ENCODE data around the gene INPP5A.
"Not testable (repeated sequence)": the region's sequence is repeated elsewhere in the genome, so short reads cannot be mapped to it uniquely, and the experiment has no call there.

Gene INPP5A

DNA sequence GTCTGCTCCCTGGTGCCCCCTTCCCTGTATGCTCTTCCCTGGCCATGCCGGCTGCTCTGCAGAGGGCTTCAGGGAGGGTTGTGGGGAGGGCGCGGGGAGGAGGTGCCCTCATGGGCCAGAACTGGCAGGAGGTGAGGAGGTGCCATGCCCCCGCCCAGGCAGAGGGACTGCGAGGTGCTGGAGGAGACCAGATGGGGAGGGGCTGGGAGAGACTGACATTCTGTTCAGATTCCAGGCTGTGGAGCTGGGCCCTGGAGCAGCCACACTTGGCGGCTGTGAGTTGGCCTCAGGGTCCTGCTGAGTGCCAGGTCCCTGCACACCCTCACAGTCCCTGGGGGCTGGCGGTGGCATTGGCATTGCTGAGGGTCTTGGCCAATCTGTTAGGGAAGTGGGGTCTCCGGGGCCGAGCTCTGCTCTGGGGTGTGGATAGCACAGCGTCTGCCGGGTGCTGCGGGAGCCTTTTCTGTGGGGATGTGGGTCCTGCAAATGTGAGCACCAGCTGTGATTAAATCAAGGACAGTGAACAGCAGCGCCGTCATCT is 25.4 kb downstream of the INPP5A start:
- peaks cover 24% of the 10 kb centered on the region for H3K4me1 ChIP-seq (ENCODE audit: control insufficient read depth, insufficient read depth, low read length)
- H3K27ac ChIP-seq (ENCODE audit: low read depth, low read length), result no peak overlapping the region
- H3K27me3 ChIP-seq (ENCODE audit: control insufficient read depth, insufficient read depth, low read length), result no peaks in the 10 kb centered on the region
- H3K4me3 ChIP-seq (ENCODE audit: low read length), result no peak overlapping the region
- no peak overlapping the region for H3K9ac ChIP-seq (ENCODE audit: low read length)
- no peaks in the 10 kb centered on the region for H3K36me3 ChIP-seq (ENCODE audit: control insufficient read depth, insufficient read depth, low read length)

DNA sequence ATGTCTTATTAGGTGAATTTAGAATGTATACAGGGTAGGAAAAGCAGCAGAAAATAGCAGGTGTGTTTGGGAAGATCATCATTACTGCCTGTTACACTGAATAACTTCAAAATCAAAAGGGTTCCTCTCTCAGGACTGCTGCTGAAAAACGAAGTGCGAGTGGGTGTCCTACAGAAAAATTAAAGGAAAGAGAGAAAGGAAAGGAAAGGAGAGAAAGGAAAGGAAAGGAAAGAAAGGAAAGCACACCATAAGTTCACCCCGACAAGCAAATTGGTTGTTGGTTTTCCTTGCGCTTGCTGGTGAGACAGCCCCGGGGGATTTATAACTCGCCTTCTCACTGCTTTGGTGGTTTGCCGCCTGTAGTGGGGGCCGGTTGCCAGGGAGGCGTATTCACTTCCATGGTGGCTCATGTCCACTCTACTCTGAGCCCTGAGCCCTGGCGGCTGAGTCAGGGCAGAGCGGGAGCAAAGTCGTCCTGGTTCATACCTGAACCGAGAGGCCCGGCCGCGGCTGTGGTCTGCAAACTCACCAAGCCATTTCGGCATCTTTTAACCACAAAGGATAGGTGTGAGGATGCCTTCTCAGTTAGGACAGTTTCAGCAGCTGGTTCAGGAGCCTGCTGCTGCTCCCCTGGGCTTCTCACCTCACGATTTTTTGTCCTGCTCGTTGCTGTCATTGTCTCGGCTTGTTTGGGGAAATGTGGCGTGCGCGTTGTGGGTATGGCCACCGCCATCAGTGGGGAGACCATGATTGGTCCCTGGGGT is 26.1 kb downstream of the INPP5A start:
- Histone ChIP-seq H3K4me3 (ENCODE audit: low read length) (no peak overlapping the region), H3K27ac (ENCODE audit: low read depth, low read length) (no peak overlapping the region), H3K4me1 (ENCODE audit: control insufficient read depth, insufficient read depth, low read length) (peaks cover 24% of the 10 kb centered on the region)

DNA sequence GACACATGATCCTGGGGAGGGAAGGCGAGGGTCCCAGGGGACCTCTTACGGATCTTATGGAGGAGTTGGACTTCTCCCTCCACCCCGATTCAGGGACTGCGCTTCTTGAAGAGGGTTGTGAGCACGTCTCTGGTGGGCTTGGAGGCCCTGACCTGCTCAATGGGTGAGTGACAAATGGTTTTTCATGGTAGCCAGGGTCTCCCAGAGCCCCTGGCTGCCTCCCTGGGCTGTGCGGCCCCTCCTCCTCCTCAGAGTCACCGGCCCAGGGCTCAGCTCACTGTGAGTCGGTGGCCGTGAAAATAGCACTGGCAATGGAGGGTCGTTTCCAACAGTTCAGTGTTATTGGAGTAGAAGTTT is 26.6 kb downstream of the INPP5A start:
- Histone ChIP-seq H3K27ac (ENCODE audit: low read depth, low read length) (no peak overlapping the region), H3K27me3 (ENCODE audit: control insufficient read depth, insufficient read depth, low read length) (no peaks in the 10 kb centered on the region), H3K36me3 (ENCODE audit: control insufficient read depth, insufficient read depth, low read length) (no peaks in the 10 kb centered on the region), H3K9ac (ENCODE audit: low read length) (no peak overlapping the region), H3K4me1 (ENCODE audit: control insufficient read depth, insufficient read depth, low read length) (peaks cover 24% of the 10 kb centered on the region), H3K4me3 (ENCODE audit: low read length) (no peak overlapping the region)

More for the DNA sequence above, 26.1 kb downstream of the INPP5A start:
- Histone ChIP-seq H3K27me3 (ENCODE audit: control insufficient read depth, insufficient read depth, low read length) (no peaks in the 10 kb centered on the region), H3K9ac (ENCODE audit: low read length) (no peak overlapping the region), H3K36me3 (ENCODE audit: control insufficient read depth, insufficient read depth, low read length) (no peaks in the 10 kb centered on the region)

DNA sequence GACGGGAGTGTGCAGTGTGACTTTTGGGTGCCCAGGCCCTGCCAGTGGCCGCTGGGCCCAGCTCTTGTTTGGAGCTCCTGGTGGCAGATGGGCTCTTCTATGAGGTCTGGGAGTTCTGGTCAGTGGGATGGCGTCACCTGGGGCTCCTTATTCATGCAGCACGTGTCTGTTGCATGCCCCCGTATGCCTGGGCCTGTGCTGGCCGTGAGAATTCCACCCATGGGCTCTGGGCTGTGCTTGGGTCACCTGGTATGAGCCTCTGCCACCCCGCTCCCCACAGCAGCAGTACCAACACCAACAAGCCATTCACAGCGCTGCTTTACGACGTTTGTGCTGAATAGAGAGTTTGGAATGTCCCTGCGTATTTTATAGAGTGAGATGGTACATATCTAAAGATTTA is 27.1 kb downstream of the INPP5A start:
- Histone ChIP-seq H3K27ac (ENCODE audit: low read depth, low read length) (no peak overlapping the region), H3K9ac (ENCODE audit: low read length) (no peak overlapping the region), H3K27me3 (ENCODE audit: control insufficient read depth, insufficient read depth, low read length) (no peaks in the 10 kb centered on the region), H3K4me3 (ENCODE audit: low read length) (no peak overlapping the region), H3K4me1 (ENCODE audit: control insufficient read depth, insufficient read depth, low read length) (peaks cover 24% of the 10 kb centered on the region), H3K36me3 (ENCODE audit: control insufficient read depth, insufficient read depth, low read length) (no peaks in the 10 kb centered on the region)

DNA sequence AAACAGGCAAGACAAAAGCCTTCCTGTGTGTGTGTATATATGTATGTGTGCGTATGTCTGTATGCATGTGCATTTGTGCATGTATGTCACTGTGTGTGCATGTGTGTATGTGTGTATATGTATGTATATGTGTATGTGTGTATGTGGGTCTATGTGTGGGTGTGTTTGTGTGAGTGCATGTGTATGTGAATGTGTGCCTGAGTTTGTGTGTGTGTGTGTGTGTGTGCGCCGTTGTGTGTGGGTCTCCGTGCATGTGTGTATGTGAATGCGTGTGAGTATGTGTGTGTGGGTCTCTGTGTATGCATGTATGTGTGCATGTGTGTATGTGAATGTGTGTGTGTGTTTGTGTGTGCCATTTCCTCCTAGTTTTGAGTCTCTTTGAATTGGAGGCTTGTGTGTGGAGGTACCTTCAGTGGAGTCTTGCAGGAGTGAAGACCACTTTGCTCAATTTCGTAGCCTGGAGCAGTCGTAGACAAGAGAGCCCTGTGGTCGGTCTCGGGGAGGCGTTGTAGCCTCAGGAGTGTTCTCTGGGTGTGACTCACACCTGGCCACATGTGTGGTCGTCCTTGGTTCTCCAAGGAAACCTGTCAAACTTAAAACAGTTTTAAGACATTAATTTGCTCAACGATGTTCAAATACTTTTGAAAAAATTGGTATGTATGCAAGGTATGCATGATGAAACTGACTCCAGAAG is 28.1 kb downstream of the INPP5A start:
- H3K27ac ChIP-seq (ENCODE audit: low read depth, low read length), result no peak overlapping the region
- H3K36me3 ChIP-seq (ENCODE audit: control insufficient read depth, insufficient read depth, low read length), result no peaks in the 10 kb centered on the region
- H3K4me3 ChIP-seq (ENCODE audit: low read length), result no peak overlapping the region
- no peaks in the 10 kb centered on the region for H3K27me3 ChIP-seq (ENCODE audit: control insufficient read depth, insufficient read depth, low read length)
- H3K9ac ChIP-seq (ENCODE audit: low read length), result no peak overlapping the region
- peaks cover 18% of the 10 kb centered on the region for H3K4me1 ChIP-seq (ENCODE audit: control insufficient read depth, insufficient read depth, low read length)

DNA sequence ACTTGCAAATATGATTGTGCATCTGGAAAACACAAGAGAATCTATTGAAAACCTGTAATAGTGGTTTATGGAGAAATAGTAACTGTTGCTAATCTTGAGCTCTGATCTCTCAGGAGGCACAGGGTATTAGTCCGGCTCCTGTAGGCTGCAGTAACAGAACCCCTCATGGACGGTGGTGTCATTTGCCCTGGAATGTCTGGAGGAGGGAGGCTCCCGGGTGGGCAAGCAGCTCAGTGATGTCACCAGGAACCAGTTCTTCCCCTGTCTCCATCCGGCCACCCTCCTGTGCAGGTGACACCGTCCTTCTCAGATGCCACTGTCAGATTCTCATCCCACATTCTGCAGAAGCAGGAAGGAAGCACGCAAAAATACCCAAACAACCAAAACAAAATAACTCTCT is 29.3 kb downstream of the INPP5A start:
- Histone ChIP-seq H3K9ac (ENCODE audit: low read length) (no peak overlapping the region), H3K4me3 (ENCODE audit: low read length) (no peak overlapping the region), H3K27me3 (ENCODE audit: control insufficient read depth, insufficient read depth, low read length) (no peaks in the 10 kb centered on the region), H3K36me3 (ENCODE audit: control insufficient read depth, insufficient read depth, low read length) (no peaks in the 10 kb centered on the region), H3K27ac (ENCODE audit: low read depth, low read length) (no peak overlapping the region), H3K4me1 (ENCODE audit: control insufficient read depth, insufficient read depth, low read length) (peaks cover 30% of the 10 kb centered on the region)

DNA sequence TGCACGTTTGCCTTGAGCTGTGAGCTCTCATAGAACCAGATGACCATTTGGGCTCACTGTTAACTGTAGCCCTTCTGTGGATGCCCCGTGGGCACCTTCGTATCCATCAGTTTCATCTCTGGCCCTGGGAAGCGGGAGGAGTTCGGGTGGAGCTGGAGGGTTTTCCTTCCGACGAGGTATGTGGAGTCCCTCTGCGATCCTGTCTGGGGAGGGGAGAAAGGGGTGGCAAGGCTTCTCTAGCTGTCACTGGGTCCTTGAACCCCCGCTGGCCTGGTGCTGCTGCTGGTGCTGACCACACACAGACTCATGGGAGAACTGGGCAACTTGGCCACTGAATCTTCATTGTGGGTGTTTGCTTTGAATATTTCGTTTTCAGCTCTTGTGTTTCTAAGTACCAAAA is 32.7 kb downstream of the INPP5A start:
- Histone ChIP-seq H3K4me3 (ENCODE audit: low read length) (no peak overlapping the region), H3K4me1 (ENCODE audit: control insufficient read depth, insufficient read depth, low read length) (peaks cover 30% of the 10 kb centered on the region), H3K36me3 (ENCODE audit: control insufficient read depth, insufficient read depth, low read length) (no peaks in the 10 kb centered on the region), H3K27ac (ENCODE audit: low read depth, low read length) (no peak overlapping the region), H3K27me3 (ENCODE audit: control insufficient read depth, insufficient read depth, low read length) (no peaks in the 10 kb centered on the region), H3K9ac (ENCODE audit: low read length) (no peak overlapping the region)

DNA sequence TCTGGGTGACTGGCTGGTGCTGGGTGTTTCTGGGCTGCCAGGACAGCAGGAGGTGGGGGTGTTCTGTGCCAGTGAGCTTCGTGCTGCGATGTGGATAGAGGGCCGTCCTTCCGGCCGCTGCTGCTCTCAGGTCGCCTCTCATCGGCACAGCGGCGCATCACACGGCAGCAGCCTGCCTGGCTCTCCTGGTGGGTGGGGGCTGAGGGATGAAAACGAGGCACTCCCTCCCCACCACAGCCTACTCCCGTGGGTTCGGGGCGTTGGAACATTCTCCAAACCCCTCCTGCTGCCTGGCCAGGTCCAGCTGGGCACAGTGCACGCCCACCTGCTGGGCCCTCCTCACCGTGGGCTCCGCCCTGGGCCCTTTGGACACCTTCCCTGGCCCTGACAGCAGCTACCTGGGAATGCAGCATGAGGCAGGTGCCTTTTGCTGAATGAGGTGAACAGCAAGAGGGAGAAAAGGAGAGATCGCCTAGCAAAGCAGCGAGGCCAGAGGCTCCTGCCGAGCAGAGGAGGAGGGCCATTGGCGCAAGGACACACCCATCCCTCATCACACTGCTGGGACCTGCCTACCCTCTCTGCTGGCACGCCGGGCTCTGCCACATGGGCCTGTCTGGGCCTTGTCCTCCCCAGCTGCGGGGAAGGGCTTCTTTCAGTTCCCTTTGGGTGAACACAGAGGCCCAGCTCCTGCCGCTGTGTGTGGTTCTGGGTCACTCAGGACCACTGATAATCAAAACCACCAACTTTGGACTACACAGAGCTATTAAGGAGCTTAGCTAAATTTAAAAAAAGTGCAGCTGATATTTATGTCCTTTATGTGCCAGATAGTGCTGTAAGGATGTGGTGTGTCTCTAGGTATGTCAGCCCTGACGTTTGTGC is 33.4 kb downstream of the INPP5A start:
- Histone ChIP-seq H3K4me1 (ENCODE audit: control insufficient read depth, insufficient read depth, low read length) (peaks cover 34% of the 10 kb centered on the region), H3K4me3 (ENCODE audit: low read length) (peak overlapping the region; percentile 16), H3K27ac (ENCODE audit: low read depth, low read length) (no peak overlapping the region), H3K36me3 (ENCODE audit: control insufficient read depth, insufficient read depth, low read length) (no peaks in the 10 kb centered on the region), H3K9ac (ENCODE audit: low read length) (no peak overlapping the region), H3K27me3 (ENCODE audit: control insufficient read depth, insufficient read depth, low read length) (no peaks in the 10 kb centered on the region)

DNA sequence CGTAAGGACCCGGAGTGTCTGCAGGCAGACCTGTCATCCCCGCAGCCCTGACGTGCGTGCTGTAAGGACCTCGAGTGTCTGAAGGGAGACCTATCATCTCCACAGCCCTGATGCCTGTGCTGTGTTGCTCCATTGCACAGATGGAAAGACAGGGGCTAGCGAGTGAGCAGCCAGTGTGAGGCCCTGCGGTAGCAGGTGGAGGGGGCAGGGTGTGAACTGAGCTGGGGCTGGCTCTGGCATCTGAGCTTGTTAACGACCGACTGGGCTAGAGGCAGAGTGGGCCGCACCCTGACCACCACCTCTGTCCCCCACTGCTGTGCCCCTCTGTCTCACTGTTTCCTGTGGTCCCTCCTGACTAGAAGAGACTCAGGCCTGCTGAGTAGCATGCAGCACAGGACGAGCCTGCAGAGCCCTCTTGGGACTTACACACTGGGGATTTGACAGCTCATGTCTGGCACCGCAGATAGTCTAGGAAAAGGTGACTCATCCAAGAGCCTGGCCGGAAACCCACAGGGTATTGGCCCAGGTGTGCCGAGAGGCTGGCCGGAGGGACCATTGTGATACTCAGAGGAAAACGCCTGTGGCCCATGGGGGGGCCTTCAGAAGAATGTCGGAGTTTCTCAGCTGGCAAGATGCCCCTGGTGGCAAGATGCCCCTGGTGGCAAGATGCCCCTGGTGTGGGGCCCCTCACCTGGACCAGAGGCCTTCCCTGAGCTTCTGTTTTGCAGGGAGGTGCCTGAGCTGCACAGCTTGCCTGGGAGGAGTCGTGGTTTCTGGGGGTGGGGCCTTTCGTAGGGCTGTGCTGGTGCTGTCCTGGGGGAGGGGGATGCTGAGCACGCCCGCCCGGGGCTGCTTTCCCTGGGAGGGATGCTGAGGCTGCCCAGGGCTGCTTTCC is 34.3 kb downstream of the INPP5A start:
- Histone ChIP-seq H3K27me3 (ENCODE audit: control insufficient read depth, insufficient read depth, low read length) (no peaks in the 10 kb centered on the region), H3K9ac (ENCODE audit: low read length) (no peak overlapping the region), H3K4me1 (ENCODE audit: control insufficient read depth, insufficient read depth, low read length) (peaks cover 38% of the 10 kb centered on the region), H3K36me3 (ENCODE audit: control insufficient read depth, insufficient read depth, low read length) (no peaks in the 10 kb centered on the region), H3K4me3 (ENCODE audit: low read length) (peak overlapping the region; percentile 0), H3K27ac (ENCODE audit: low read depth, low read length) (peak overlapping the region; percentile 39)

DNA sequence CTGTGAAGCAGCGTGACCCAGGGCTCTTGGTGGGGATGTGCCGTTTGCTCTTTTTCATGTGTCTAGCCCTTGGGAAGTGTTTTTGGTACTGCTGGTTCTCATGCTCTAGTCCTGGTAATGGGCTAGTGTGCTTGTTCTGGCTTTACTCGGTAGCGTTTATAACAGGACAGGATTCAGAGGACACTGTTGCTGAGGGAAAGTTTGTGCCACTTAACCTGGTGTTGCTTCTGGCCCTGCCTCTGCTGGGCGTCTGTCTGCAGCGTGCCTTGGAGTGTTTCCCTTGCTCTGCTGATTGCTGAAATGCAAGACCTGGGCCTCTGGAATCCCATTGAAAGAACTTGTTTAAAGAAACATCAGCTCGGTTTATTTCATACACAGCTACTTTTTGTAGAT is 35.0 kb downstream of the INPP5A start:
- H3K4me3 ChIP-seq (ENCODE audit: low read length), result no peak overlapping the region
- no peaks in the 10 kb centered on the region for H3K27me3 ChIP-seq (ENCODE audit: control insufficient read depth, insufficient read depth, low read length)
- H3K4me1 ChIP-seq (ENCODE audit: control insufficient read depth, insufficient read depth, low read length), result peaks cover 42% of the 10 kb centered on the region
- H3K36me3 ChIP-seq (ENCODE audit: control insufficient read depth, insufficient read depth, low read length), result no peaks in the 10 kb centered on the region
- peak overlapping the region; percentile 39 for H3K27ac ChIP-seq (ENCODE audit: low read depth, low read length)
- H3K9ac ChIP-seq (ENCODE audit: low read length), result no peak overlapping the region

DNA sequence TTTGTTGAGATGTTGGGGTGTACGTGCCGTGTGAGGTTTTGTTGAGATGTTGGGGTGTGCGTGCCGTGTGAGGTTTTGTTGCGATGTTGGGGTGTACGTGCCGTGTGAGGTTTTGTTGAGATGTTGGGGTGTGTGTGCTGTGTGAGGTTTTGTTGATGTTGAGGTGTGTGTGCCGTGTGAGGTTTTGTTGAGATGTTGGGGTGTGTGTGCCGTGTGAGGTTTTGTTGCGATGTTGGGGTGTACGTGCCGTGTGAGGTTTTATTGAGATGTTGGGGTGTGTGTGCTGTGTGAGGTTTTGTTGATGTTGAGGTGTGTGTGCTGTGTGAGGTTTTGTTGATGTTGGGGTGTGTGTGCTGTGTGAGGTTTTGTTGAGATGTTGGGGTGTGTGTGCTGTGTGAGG is 35.4 kb downstream of the INPP5A start:
- not testable (repeated sequence) for H3K36me3 ChIP-seq (ENCODE audit: control insufficient read depth, insufficient read depth, low read length); H3K9ac ChIP-seq (ENCODE audit: low read length); H3K4me3 ChIP-seq (ENCODE audit: low read length); H3K27me3 ChIP-seq (ENCODE audit: control insufficient read depth, insufficient read depth, low read length)
- Histone ChIP-seq H3K4me1 (ENCODE audit: control insufficient read depth, insufficient read depth, low read length) (peaks cover 46% of the 10 kb centered on the region), H3K27ac (ENCODE audit: low read depth, low read length) (peak overlapping the region; percentile 39)

Measured in rectal smooth muscle tissue (tissue), 1 donor.